Measurements from ENCODE around the gene PTPRT. TPM values are rescaled to one million over a fixed set of nuclear protein-coding genes. Genes with fewer than 3 reads are reported as not detected.

Gene PTPRT
- total RNA-seq, 1 experiment from 2014 or later: 0.13 TPM

- H2BK20ac ChIP-seq (ENCODE audit: low read depth, low read length, poor library complexity, severe bottlenecking): no peak overlapping the region
- H4K5ac ChIP-seq (ENCODE audit: insufficient read length, low read depth, low read length): no peak overlapping the region
- H2BK120ac ChIP-seq (ENCODE audit: low read depth, low read length, poor library complexity, severe bottlenecking): no peak overlapping the region
- no peaks in the 10 kb centered on the region for H3K4me1 ChIP-seq (ENCODE audit: insufficient read depth, low read length)
- H3K56ac ChIP-seq (ENCODE audit: insufficient read length, low read depth, low read length): no peak overlapping the region
- H3K79me2 ChIP-seq (ENCODE audit: insufficient read depth, low read length): no peaks in the 10 kb centered on the region
- H4K8ac ChIP-seq (replicated peaks; ENCODE audit: insufficient read length, low read depth, low read length): no peak overlapping the region
- no peak overlapping the region for H3K4me3 Mint-ChIP-seq
- no peak overlapping the region for H3K14ac ChIP-seq (ENCODE audit: insufficient read depth, low read length)
- H4K91ac ChIP-seq (ENCODE audit: insufficient read length, low read depth, low read length): no peak overlapping the region
- H2BK5ac ChIP-seq (ENCODE audit: insufficient read length, low read length): no peak overlapping the region
- WGBS (ENCODE audit: extremely low coverage, insufficient read length, low lambda C conversion rate): no CpG with 5 or more reads among the region's 2 CpGs
- no peaks in the 10 kb centered on the region for H3K23me2 ChIP-seq (ENCODE audit: insufficient read length, low read depth, low read length, poor library complexity, severe bottlenecking)
- H3K9ac ChIP-seq (ENCODE audit: extremely low read depth, insufficient read length, low read length): no peak overlapping the region
- no peak overlapping the region for H3K4me2 ChIP-seq (ENCODE audit: insufficient read depth, insufficient read length, low read length)
- no peak overlapping the region for H2BK12ac ChIP-seq (ENCODE audit: insufficient read length, low read depth, low read length)
- no peak overlapping the region for H3K4ac ChIP-seq (ENCODE audit: low read depth, low read length)
- no peaks in the 10 kb centered on the region for H3K79me1 ChIP-seq (ENCODE audit: insufficient read depth, low read depth, low read length, poor library complexity, severe bottlenecking)
- no peak overlapping the region for H3K27ac ChIP-seq (ENCODE audit: insufficient read length, low read depth, low read length)
- no peaks in the 10 kb centered on the region for H4K20me1 ChIP-seq (ENCODE audit: control insufficient read depth, insufficient read depth, insufficient read length)
- H3K27me3 Mint-ChIP-seq (ENCODE audit: low read depth): peaks cover 5% of the 10 kb centered on the region
- no peaks in the 10 kb centered on the region for H3K9me3 ChIP-seq (ENCODE audit: control insufficient read depth, low read depth, low read length)
- peak overlapping the region in 1 of 3 experiments; percentile 21; a peak in 1 of 7 replicates for H3K27ac Mint-ChIP-seq
- no peak for TF ChIP-seq CTCF (conservative IDR thresholded peaks at IDR 0.05)
- H3K18ac ChIP-seq (ENCODE audit: insufficient read length, low read depth, low read length): no peak overlapping the region
- no peak for DNase-seq
- H3K27me3 ChIP-seq (ENCODE audit: insufficient read depth, low read length): no peaks in the 10 kb centered on the region
- H3K23ac ChIP-seq (ENCODE audit: insufficient read length, low read depth, low read length): no peak overlapping the region
- H3T11ph ChIP-seq (ENCODE audit: low read length): no peak overlapping the region
- no peak overlapping the region for H2AFZ ChIP-seq (ENCODE audit: low read length)
- peaks cover 0 to 14% (median 11%) of the 10 kb centered on the region in 3 experiments; a peak in 5 of 7 replicates for H3K36me3 Mint-ChIP-seq (ENCODE audit: insufficient read depth in 1 of 3, low read depth in 3 of 3)
- H2BK15ac ChIP-seq (ENCODE audit: low read depth, low read length): no peak overlapping the region
- peaks cover 5 to 10% of the 10 kb centered on the region in 2 experiments for H3K4me1 Mint-ChIP-seq
- H3K9me3 Mint-ChIP-seq: peaks cover 13 to 15% of the 10 kb centered on the region in 2 experiments
- no peak overlapping the region for H2AK5ac ChIP-seq (ENCODE audit: insufficient read length, low read length)
Measured at GRCh38 chr20:42958367-42959069, 231.2 kb downstream of the PTPRT start.
